Heart left ventricle (tissue), 13 donors: ENCODE data around the gene DNER.

Experiments
- POLR2A ChIP-seq, 2 donors: fragments of 450-650 bp; IDR thresholded peaks; one replicate each; pipeline ENCODE4 v1.6.1; 2017; ENCODE audit warnings: antibody characterized with exemption in 2 of 2, mild to moderate bottlenecking in 2 of 2, moderate library complexity in 2 of 2
- TF ChIP-seq, protein P1 (sequence below), 12 donors: fragments of 200-600 bp; sonication (generic) in 4 of 12; IDR thresholded peaks; one replicate each; pipeline versions ENCODE4 v1.5.0 to v1.8.0; 2018 to 2022; ENCODE audit warnings: antibody characterized with exemption in 12 of 12, mild to moderate bottlenecking in 5 of 12
- donor health status: ischemic (EF 13 %, LVEDD 7.1; RV severe dilation, severe dysfunction).
- donor health status: DM: no; HTN: yes; CAD: no.
- donor health status: DM: no; HTN: no; CAD: no.
- donor health status: ischemic (EF 25% LVEDD 6.9; RV normal size, moderate dysfunction).
- donor health status: ischemic (EF 25% LVEDD 5.7; RV mildly dilated, moderate dysfunction).
- donor health status: ischemic (EF 35%, LVEDD 5.7; RV mildly dilated, moderate dysfunction).
- donor health status: nonischemic (EF 11% LVEDD 7.7; RV severe dilation, severe dysfunction).
- donor health status: DM: yes; HTN: yes; CAD: no.
- donor health status: PGD.
- donor health status: ischemic (EF 29% LVEDD 5.4; RV normal size, mild dysfunction).
- donor health status: nonischemic (EF 23%, LVEDD 6.1; RV moderate dilation, normal function).

- TF ChIP-seq, protein P1, sequence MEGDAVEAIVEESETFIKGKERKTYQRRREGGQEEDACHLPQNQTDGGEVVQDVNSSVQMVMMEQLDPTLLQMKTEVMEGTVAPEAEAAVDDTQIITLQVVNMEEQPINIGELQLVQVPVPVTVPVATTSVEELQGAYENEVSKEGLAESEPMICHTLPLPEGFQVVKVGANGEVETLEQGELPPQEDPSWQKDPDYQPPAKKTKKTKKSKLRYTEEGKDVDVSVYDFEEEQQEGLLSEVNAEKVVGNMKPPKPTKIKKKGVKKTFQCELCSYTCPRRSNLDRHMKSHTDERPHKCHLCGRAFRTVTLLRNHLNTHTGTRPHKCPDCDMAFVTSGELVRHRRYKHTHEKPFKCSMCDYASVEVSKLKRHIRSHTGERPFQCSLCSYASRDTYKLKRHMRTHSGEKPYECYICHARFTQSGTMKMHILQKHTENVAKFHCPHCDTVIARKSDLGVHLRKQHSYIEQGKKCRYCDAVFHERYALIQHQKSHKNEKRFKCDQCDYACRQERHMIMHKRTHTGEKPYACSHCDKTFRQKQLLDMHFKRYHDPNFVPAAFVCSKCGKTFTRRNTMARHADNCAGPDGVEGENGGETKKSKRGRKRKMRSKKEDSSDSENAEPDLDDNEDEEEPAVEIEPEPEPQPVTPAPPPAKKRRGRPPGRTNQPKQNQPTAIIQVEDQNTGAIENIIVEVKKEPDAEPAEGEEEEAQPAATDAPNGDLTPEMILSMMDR (IDR thresholded peaks at IDR 0.05): peak in 1 of 12 donors; percentile 8
- TF ChIP-seq POLR2A (IDR thresholded peaks at IDR 0.05): no peak
Observed at GRCh38 chr2:229445019-229445418, 269.3 kb downstream of the DNER start.
